HG03521 (cell line): ENCODE data around the gene IL25.
"Not testable (repeated sequence)": the region's sequence is repeated elsewhere in the genome, so short reads cannot be mapped to it uniquely, and the experiment has no call there.

Experiments used
- ATAC-seq: cut with Tn5 transposase; IDR thresholded peaks from one replicate; pipeline ENCODE4 v1.9.1; 2021; ENCODE audit warnings: mild to moderate bottlenecking, moderate library complexity; ENCODE audit not compliant: unreplicated experiment

Gene IL25

GRCh38 chr14:23387916-23388882 is 15.6 kb downstream of the IL25 start:
- ATAC-seq: no peak

DNA sequence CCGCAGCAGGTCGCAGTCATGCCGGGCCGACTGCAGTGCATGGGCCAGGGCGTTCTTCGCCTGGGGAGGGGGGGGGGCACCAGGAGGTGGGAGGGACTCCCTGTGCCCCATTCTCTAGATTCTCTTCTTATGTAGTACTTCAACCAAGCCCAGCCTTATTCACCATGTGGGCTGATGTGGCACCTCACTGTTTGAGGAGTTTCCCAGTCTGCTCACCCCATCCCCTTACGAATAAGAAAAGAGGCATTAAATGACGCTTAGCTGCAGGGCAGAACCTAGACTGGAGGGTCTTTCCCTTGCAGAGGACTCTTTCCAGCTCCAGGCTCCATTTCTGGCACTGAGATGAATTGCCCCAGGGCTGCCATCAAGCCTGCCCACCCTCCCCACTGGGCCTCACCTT is 16.4 kb downstream of the IL25 start:
- ATAC-seq: no peak

GRCh38 chr14:23389396-23389795 is 16.8 kb downstream of the IL25 start:
- ATAC-seq: no peak

DNA sequence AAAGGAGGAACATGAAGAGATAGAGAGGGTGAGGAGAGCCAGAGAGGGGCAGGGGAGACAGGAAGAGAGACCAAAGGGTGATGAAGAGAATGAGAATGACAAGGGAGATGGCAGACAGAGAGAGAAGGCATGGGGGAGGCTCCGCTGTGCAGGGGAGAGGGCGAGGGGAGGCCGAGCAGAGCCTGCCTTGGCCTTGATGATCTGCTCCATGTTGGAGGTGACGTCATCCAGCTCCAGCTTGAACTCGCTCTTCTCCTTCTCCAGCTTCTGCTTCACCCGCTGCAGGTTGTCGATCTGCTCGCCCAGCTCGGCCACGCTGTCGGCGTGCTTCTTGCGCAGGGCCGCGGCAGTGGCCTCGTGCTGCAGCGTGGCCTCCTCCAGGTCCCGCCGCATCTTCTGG is 17.3 kb downstream of the IL25 start:
- ATAC-seq: not testable (repeated sequence)

DNA sequence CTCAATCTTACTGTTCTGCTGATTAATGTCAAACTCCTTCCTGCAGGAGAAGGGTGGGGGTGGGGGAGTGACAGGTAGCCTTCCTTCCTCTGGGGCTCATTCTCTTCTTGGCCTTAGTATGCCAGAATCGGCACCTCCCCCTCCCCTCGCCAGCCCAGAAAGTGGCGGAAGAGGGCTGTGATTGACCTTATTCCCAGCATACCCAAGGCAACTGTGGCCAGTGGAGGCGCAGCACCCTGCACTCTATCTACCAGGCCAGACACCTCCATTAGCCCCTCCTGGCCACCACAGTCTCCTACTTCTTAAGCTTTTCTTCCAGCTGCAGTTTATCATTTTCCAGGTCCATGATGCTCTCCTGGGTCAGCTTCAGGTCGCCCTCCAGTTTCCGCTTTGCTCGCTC is 20.0 kb downstream of the IL25 start:
- ATAC-seq: no peak

- no peak for ATAC-seq
These were observed 23.5 kb downstream of the IL25 start for GRCh38 chr14:23396126-23396525.

- no peak for ATAC-seq
These were observed 24.3 kb downstream of the IL25 start for GRCh38 chr14:23396781-23397407.

GRCh38 chr14:23398348-23398747 is 25.7 kb downstream of the IL25 start:
- no peak for ATAC-seq

- no peak for ATAC-seq
These were observed 26.5 kb downstream of the IL25 start for GRCh38 chr14:23399136-23399535.

GRCh38 chr14:23399591-23399990 is 27.0 kb downstream of the IL25 start:
- no peak for ATAC-seq

DNA sequence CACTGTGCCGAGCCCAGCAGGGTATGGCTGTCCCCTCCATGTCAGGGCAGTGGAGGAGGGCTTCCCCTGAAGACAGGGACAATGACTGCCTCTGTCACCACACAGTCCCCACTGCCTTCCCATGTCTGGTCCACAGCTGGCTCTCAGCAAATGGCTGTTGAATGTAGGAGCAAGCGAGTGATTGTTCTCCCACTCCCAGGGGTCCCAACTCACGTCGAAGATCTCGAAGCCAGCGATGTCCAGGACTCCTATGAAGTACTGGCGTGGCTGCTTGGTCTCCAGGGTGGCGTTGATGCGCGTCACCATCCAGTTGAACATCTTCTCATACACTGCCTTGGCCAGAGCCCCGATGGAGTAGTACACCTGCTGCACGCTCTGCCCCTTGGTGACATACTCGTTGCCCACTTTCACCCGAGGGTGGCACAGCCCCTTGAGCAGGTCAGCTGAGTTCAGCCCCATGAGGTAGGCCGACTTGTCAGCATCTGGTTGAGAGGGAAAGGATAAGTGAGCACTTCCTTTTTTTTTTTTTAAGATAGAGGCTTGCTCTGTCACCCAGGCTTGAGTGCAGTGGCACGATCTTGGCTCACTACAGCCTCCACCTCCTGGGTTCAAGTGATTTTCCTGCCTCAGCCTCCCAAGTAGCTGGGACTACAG is 28.0 kb downstream of the IL25 start:
- ATAC-seq: not testable (repeated sequence)

GRCh38 chr14:23401291-23401690 is 28.7 kb downstream of the IL25 start:
- ATAC-seq: no peak

- no peak for ATAC-seq
These were observed 29.9 kb downstream of the IL25 start for GRCh38 chr14:23402296-23403138.

- no peak for ATAC-seq
These were observed 30.5 kb downstream of the IL25 start for GRCh38 chr14:23403139-23403438.

- ATAC-seq: no peak
These were observed 31.3 kb downstream of the IL25 start for GRCh38 chr14:23403908-23404307.

- ATAC-seq: no peak
These were observed 31.8 kb downstream of the IL25 start for GRCh38 chr14:23404331-23404900.

- ATAC-seq: no peak
These were observed 32.5 kb downstream of the IL25 start for GRCh38 chr14:23405096-23405495.

DNA sequence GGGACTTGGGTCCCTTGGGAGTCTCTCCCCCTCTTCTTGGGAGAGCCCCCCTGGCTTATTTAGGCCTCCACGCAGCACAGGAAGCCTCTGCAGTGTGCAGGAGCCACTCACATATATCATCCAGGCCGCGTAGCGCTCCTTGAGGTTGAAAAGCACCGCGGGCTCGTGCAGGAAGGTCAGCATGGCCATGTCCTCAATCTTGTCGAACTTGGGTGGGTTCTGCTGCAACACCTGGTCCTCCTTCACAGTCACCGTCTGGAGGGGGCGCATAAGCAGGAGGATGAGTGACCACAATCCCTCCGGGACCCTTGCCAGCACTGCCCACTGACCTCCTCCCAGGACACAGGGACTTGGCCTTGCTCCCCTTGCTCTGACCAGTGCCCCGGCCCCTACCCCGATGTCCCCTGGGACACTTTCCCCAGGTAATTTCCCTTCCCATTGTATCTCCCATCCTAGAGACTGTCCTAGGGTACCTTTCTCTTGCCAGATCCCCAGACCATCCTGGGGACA is 33.0 kb downstream of the IL25 start:
- ATAC-seq: no peak

GRCh38 chr14:23406244-23406643 is 33.6 kb downstream of the IL25 start:
- no peak for ATAC-seq

DNA sequence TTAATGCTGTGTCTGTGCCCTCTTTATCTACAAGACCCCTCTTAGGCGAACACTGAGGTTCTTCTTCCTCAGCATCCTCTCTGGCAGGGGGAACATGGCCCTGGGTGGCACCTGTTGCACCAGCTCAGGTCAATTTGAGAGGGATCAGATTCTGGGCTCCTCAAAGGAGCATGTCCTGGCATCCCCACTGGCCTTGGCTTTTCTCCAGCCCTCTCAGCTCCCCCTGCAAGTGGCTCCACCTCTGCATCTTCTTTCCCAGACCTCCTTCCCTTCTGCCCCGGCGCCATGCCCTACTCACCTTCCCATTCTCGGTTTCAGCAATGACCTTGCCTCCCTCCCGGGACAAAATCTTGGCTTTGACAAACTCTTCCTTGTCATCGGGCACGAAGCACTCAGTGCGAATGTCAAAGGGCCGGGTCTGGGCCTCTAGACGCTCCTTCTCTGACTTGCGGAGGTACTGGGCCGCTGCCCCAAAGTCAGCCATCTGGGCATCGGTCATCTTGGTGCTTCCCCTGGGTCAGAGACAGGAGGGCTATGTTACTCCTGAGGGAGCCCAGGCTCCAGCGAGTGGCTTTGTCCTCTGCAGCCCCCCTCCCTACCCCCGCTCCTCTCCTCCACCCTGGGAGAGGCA is 34.2 kb downstream of the IL25 start:
- no peak for ATAC-seq
